Measurements from ENCODE around the gene PARD3.

Gene PARD3

GRCh38 chr10:34462993-34463392 lies 352.1 kb downstream of the PARD3 start:
- Histone ChIP-seq H3K4me2 (ENCODE audit: low read depth, low read length, poor library complexity, severe bottlenecking) (no peak overlapping the region), H3K9me3 (ENCODE audit: insufficient read depth, low read depth, low read length) (no peaks in the 10 kb centered on the region), H2AFZ (ENCODE audit: low read length) (no peak overlapping the region), H3K9ac (ENCODE audit: low read depth, low read length, poor library complexity, severe bottlenecking) (no peak overlapping the region), H3K27me3 (ENCODE audit: insufficient read depth, low read length, poor library complexity, severe bottlenecking) (no peaks in the 10 kb centered on the region), H3K79me2 (ENCODE audit: insufficient read depth, low read length) (no peaks in the 10 kb centered on the region), H3K4me1 (ENCODE audit: insufficient read depth, low read length, poor library complexity, severe bottlenecking) (no peaks in the 10 kb centered on the region), H3K9me2 (replicated peaks; ENCODE audit: low read depth, low read length) (no peaks in the 10 kb centered on the region), H3K4me3 (ENCODE audit: low read length, poor library complexity, severe bottlenecking) (no peak overlapping the region), H3K36me3 (ENCODE audit: insufficient read depth, low read length) (no peaks in the 10 kb centered on the region), H3F3A (ENCODE audit: low read depth) (no peaks in the 10 kb centered on the region), H4K20me1 (ENCODE audit: insufficient read depth, low read length, poor library complexity, severe bottlenecking) (no peaks in the 10 kb centered on the region)
- no peak for TF ChIP-seq EZH2phosphoT487 (IDR thresholded peaks at IDR 0.05; ENCODE audit: borderline replicate concordance)

GRCh38 chr10:34462056-34462455 lies 353.0 kb downstream of the PARD3 start:
- no peaks in the 10 kb centered on the region for H3K79me2 ChIP-seq (ENCODE audit: insufficient read depth, low read length)
- no peak overlapping the region for H3K4me3 ChIP-seq (ENCODE audit: low read length, poor library complexity, severe bottlenecking)
- no peaks in the 10 kb centered on the region for H3K9me3 ChIP-seq (ENCODE audit: insufficient read depth, low read depth, low read length)
- TF ChIP-seq CTCF (conservative IDR thresholded peaks at IDR 0.05; ENCODE audit: low read length): no peak
- TF ChIP-seq EZH2phosphoT487 (IDR thresholded peaks at IDR 0.05; ENCODE audit: borderline replicate concordance): no peak
- H3K4me1 ChIP-seq (ENCODE audit: insufficient read depth, low read length, poor library complexity, severe bottlenecking): no peaks in the 10 kb centered on the region
- H2AFZ ChIP-seq (ENCODE audit: low read length): no peak overlapping the region
- H3K9me2 ChIP-seq (replicated peaks; ENCODE audit: low read depth, low read length): no peaks in the 10 kb centered on the region
- H3K4me2 ChIP-seq (ENCODE audit: low read depth, low read length, poor library complexity, severe bottlenecking): no peak overlapping the region
- H3K27me3 ChIP-seq (ENCODE audit: insufficient read depth, low read length, poor library complexity, severe bottlenecking): no peaks in the 10 kb centered on the region
- no peaks in the 10 kb centered on the region for H3K36me3 ChIP-seq (ENCODE audit: insufficient read depth, low read length)
- H4K20me1 ChIP-seq (ENCODE audit: insufficient read depth, low read length, poor library complexity, severe bottlenecking): no peaks in the 10 kb centered on the region
- H3K9ac ChIP-seq (ENCODE audit: low read depth, low read length, poor library complexity, severe bottlenecking): no peak overlapping the region
- no peaks in the 10 kb centered on the region for H3F3A ChIP-seq (ENCODE audit: low read depth)

GRCh38 chr10:34454590-34455261 lies 360.4 kb downstream of the PARD3 start:
- H3K79me2 ChIP-seq (ENCODE audit: insufficient read depth, low read length): no peaks in the 10 kb centered on the region
- H3K9me2 ChIP-seq (replicated peaks; ENCODE audit: low read depth, low read length): no peaks in the 10 kb centered on the region
- no peaks in the 10 kb centered on the region for H3K27me3 ChIP-seq (ENCODE audit: insufficient read depth, low read length, poor library complexity, severe bottlenecking)
- H3K4me3 ChIP-seq (ENCODE audit: low read length, poor library complexity, severe bottlenecking): no peak overlapping the region
- no peak overlapping the region for H3K9ac ChIP-seq (ENCODE audit: low read depth, low read length, poor library complexity, severe bottlenecking)
- H3K36me3 ChIP-seq (ENCODE audit: insufficient read depth, low read length): no peaks in the 10 kb centered on the region
- H3F3A ChIP-seq (ENCODE audit: low read depth): no peaks in the 10 kb centered on the region
- no peak overlapping the region for H3K4me2 ChIP-seq (ENCODE audit: low read depth, low read length, poor library complexity, severe bottlenecking)
- H3K9me3 ChIP-seq (ENCODE audit: insufficient read depth, low read depth, low read length): no peaks in the 10 kb centered on the region
- H3K4me1 ChIP-seq (ENCODE audit: insufficient read depth, low read length, poor library complexity, severe bottlenecking): peaks cover 6% of the 10 kb centered on the region
- TF ChIP-seq EZH2phosphoT487 (IDR thresholded peaks at IDR 0.05; ENCODE audit: borderline replicate concordance) (no peak), CTCF (conservative IDR thresholded peaks at IDR 0.05; ENCODE audit: low read length) (no peak)
- H2AFZ ChIP-seq (ENCODE audit: low read length): no peak overlapping the region
- H4K20me1 ChIP-seq (ENCODE audit: insufficient read depth, low read length, poor library complexity, severe bottlenecking): no peaks in the 10 kb centered on the region

GRCh38 chr10:34449836-34450235 lies 365.3 kb downstream of the PARD3 start:
- Histone ChIP-seq H3K9me3 (ENCODE audit: insufficient read depth, low read depth, low read length) (no peaks in the 10 kb centered on the region), H3K27me3 (ENCODE audit: insufficient read depth, low read length, poor library complexity, severe bottlenecking) (no peaks in the 10 kb centered on the region), H3K9ac (ENCODE audit: low read depth, low read length, poor library complexity, severe bottlenecking) (no peak overlapping the region), H2AFZ (ENCODE audit: low read length) (no peak overlapping the region), H3K4me3 (ENCODE audit: low read length, poor library complexity, severe bottlenecking) (no peak overlapping the region), H3F3A (ENCODE audit: low read depth) (no peaks in the 10 kb centered on the region), H4K20me1 (ENCODE audit: insufficient read depth, low read length, poor library complexity, severe bottlenecking) (no peaks in the 10 kb centered on the region), H3K36me3 (ENCODE audit: insufficient read depth, low read length) (no peaks in the 10 kb centered on the region; the same call in 1 of the 2 replicates), H3K4me2 (ENCODE audit: low read depth, low read length, poor library complexity, severe bottlenecking) (no peak overlapping the region), H3K9me2 (replicated peaks; ENCODE audit: low read depth, low read length) (no peaks in the 10 kb centered on the region), H3K4me1 (ENCODE audit: insufficient read depth, low read length, poor library complexity, severe bottlenecking) (peaks cover 6% of the 10 kb centered on the region), H3K79me2 (ENCODE audit: insufficient read depth, low read length) (no peaks in the 10 kb centered on the region)
- TF ChIP-seq EZH2phosphoT487 (IDR thresholded peaks at IDR 0.05; ENCODE audit: borderline replicate concordance) (no peak), CTCF (conservative IDR thresholded peaks at IDR 0.05; ENCODE audit: low read length) (no peak)

Measured in Loucy (cell line).